ENCODE measurements around the gene SUMF1. TPM values are rescaled to one million over a fixed set of nuclear protein-coding genes. Genes with fewer than 3 reads are reported as not detected.

SUMF1 gene
- total RNA-seq, 2 experiments from 2014 or later: 3.5 to 4.9 TPM

GRCh38 chr3:4475804-4476203 lies 8.7 kb upstream of the SUMF1 start:
- Mint-ChIP-seq H3K27me3 (peaks cover 25% of the 10 kb centered on the region), H3K36me3 (ENCODE audit: low read depth) (no peaks in the 10 kb centered on the region), H3K27ac (no peak overlapping the region), H3K4me1 (peaks cover 14% of the 10 kb centered on the region), H3K9me3 (ENCODE audit: low read depth) (no peaks in the 10 kb centered on the region), H3K4me3 (no peak overlapping the region)
- intact Hi-C loops (cut with DNase I, micrococcal nuclease): loop anchor here (2.0 kb wide), 1 partner anchor 17 kb away; the partner anchor contains the start of gene ITPR1 (in 2 of the 2)
- no peak for ATAC-seq
- ChIA-PET CTCF (interaction anchor here (0.5 kb wide), 1 partner anchor 21 kb away, joined by 3 read pairs; no protein-coding TSS in a partner anchor), POLR2A (no interaction called here)
- no peak for DNase-seq

- peak overlapping the region; percentile 49 for H3K27ac Mint-ChIP-seq
- H3K27me3 Mint-ChIP-seq: peaks cover 24% of the 10 kb centered on the region
- DNase-seq (peak; percentile 72), ATAC-seq (peak; percentile 97)
- ChIA-PET POLR2A (interaction anchor here (1.3 kb wide), 1 partner anchor 18 kb away, joined by 14 read pairs; the partner anchor contains the start of gene ITPR1), CTCF (interaction anchor here (0.5 to 1.1 kb wide), 5 partner anchors 14 to 1233 kb away, joined by 3 to 6 read pairs (median 3); no protein-coding TSS in a partner anchor)
- H3K4me3 Mint-ChIP-seq: no peak overlapping the region
- H3K9me3 Mint-ChIP-seq (ENCODE audit: low read depth): no peaks in the 10 kb centered on the region
- H3K36me3 Mint-ChIP-seq (ENCODE audit: low read depth): no peaks in the 10 kb centered on the region
- intact Hi-C loops (cut with DNase I, micrococcal nuclease): loop anchor here (2.0 kb wide), 1 partner anchor 18 kb away; the partner anchor contains the start of gene ITPR1 (in 2 of the 2)
- H3K4me1 Mint-ChIP-seq: peaks cover 14% of the 10 kb centered on the region
Measured at GRCh38 chr3:4474683-4475490, 7.8 kb upstream of the SUMF1 start.

- Mint-ChIP-seq H3K27ac (no peak overlapping the region), H3K4me1 (peaks cover 14% of the 10 kb centered on the region), H3K9me3 (ENCODE audit: low read depth) (no peaks in the 10 kb centered on the region), H3K27me3 (peaks cover 18% of the 10 kb centered on the region), H3K4me3 (no peak overlapping the region), H3K36me3 (ENCODE audit: low read depth) (no peaks in the 10 kb centered on the region)
- POLR2A ChIA-PET: interaction anchor here (0.6 kb wide), 1 partner anchor 122 kb away, joined by 7 read pairs; no protein-coding TSS in a partner anchor
- no peak for ATAC-seq
- intact Hi-C loops (cut with DNase I, micrococcal nuclease): no loop called here
- DNase-seq: no peak
- CTCF ChIA-PET: interaction anchor here (0.5 to 1.7 kb wide), 2 partner anchors 112 to 122 kb away, joined by 4 read pairs; no protein-coding TSS in a partner anchor
Measured at GRCh38 chr3:4472766-4473165, 5.7 kb upstream of the SUMF1 start.

GRCh38 chr3:4472312-4472711 lies 5.2 kb upstream of the SUMF1 start:
- Mint-ChIP-seq H3K27me3 (peaks cover 18% of the 10 kb centered on the region), H3K27ac (no peak overlapping the region), H3K4me1 (peaks cover 16% of the 10 kb centered on the region), H3K9me3 (ENCODE audit: low read depth) (no peaks in the 10 kb centered on the region), H3K4me3 (no peak overlapping the region), H3K36me3 (ENCODE audit: low read depth) (no peaks in the 10 kb centered on the region)
- intact Hi-C loops (cut with DNase I, micrococcal nuclease): no loop called here
- DNase-seq (no peak), ATAC-seq (no peak)
- POLR2A ChIA-PET: no interaction called here
- CTCF ChIA-PET: interaction anchor here (0.5 kb wide), 1 partner anchor 121 kb away, joined by 4 read pairs; no protein-coding TSS in a partner anchor

DNA sequence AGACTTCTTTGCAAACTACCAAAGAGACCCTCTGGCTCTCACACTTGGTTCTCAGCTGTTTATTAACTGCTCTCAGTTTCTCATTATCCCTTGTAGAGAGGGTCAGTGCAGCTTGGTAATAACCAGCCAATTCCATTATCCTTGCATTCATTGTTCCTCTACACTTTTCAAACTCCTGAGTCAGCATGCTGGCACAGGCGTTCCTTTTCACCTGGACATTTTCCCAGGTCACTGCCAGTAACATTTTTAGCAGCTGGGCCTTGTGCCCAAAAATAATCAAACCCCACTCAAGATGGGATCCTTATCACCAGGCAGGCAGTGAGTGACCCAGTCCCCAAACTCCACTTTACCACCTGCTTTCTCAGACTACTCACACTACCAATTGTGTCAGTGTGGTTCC lies 4.8 kb upstream of the SUMF1 start:
- peaks cover 16% of the 10 kb centered on the region for H3K27me3 Mint-ChIP-seq
- ChIA-PET CTCF (interaction anchor here (0.6 kb wide), 1 partner anchor 142 kb away, joined by 3 read pairs; no protein-coding TSS in a partner anchor), POLR2A (no interaction called here)
- no peak overlapping the region for H3K27ac Mint-ChIP-seq
- H3K4me3 Mint-ChIP-seq: no peak overlapping the region
- H3K36me3 Mint-ChIP-seq (ENCODE audit: low read depth): no peaks in the 10 kb centered on the region
- intact Hi-C loops (cut with DNase I, micrococcal nuclease): no loop called here
- ATAC-seq: no peak
- H3K4me1 Mint-ChIP-seq: peaks cover 18% of the 10 kb centered on the region
- no peak for DNase-seq
- no peaks in the 10 kb centered on the region for H3K9me3 Mint-ChIP-seq (ENCODE audit: low read depth)

DNA sequence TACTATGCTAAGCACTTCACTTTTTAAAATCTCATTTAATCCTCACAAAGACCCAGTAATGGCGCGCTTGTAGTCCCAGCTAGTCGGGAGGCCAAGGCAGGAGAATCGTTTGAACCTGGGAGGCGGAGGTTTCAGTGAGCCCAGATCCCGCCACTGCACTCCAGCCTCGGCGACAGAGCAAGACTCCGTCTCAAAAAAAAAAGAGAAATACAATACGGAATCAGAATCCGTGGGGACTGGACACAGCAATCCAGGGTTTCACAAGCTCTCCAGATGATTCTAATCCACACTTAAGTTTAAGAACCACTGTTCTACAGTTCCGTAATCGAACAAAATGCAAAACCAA lies 426 bp upstream of the SUMF1 start:
- H3K4me3 Mint-ChIP-seq: peak overlapping the region; percentile 87
- no peaks in the 10 kb centered on the region for H3K36me3 Mint-ChIP-seq (ENCODE audit: low read depth)
- peak overlapping the region; percentile 93 for H3K27ac Mint-ChIP-seq
- ChIA-PET CTCF (interaction anchor here (0.6 to 2.4 kb wide), 7 partner anchors 12 to 584 kb away, joined by 3 to 10 read pairs (median 3); partner anchors contain the start of gene SETMAR), POLR2A (interaction anchor here (0.6 to 1.1 kb wide), 6 partner anchors 21 to 129 kb away, joined by 3 to 15 read pairs (median 4); partner anchors contain the start of gene ITPR1)
- intact Hi-C loops (cut with DNase I, micrococcal nuclease): loop anchor here (1.0 to 5.0 kb wide), 6 partner anchors 26 to 720 kb away; partner anchors contain the start of genes ITPR1 (in 2 of the 2), EDEM1 (in 1 of the 2) and SETMAR (in 1 of the 2)
- ATAC-seq: no peak
- no peaks in the 10 kb centered on the region for H3K9me3 Mint-ChIP-seq (ENCODE audit: low read depth)
- no peaks in the 10 kb centered on the region for H3K27me3 Mint-ChIP-seq
- H3K4me1 Mint-ChIP-seq: peaks cover 18% of the 10 kb centered on the region
- DNase-seq: no peak

DNA sequence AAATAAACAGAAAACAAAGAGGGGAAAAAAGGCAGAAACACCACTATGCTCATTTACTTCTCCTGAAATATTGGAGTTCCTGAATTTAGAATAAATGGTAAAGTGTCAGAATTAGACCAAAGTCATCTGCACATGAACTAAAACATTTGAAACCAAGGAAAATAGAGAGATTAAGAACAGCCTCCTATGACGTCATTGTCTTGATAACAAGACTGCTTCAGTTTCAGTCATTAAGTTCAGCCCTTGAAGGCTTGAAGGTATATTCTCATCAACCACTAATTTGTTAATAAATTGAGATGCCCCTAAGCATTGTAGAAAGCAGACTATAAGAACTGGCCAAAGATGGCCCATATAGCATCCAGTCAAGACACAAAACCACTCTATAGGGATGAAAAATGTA lies 2.5 kb downstream of the SUMF1 start:
- CTCF ChIA-PET: no interaction called here
- no peak overlapping the region for H3K4me3 Mint-ChIP-seq

DNA sequence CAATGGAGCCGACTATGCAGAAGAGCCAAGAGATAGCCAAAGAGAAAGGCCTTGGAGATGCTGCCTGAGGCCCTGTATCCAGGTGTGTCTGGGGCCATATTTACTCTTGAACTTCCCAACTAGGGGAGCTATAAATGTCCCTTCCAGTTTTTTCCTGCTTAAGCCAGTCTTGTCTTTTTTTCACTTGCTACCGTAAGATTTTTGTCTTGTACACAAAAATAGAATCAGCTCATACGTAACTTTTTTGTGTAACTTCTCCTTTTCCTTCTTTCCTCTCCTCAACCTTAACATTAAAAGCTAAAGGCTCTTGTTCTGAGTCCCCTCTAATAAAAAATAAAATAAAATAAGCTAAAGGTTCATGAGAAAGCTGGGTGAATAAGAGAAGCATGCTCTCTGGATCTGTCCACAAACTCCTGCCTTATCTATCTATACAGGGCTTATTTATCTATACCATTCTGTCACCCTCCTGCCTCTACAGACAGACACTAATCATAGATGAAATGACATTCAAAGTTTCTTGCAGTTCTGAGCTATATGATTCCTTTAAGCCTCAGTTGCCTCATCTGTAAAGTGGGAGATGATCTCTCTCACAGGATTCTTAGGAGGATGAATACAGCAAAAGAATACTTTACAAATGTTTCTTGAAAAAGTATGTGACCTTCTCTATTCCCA lies 4.6 kb downstream of the SUMF1 start:
- ChIA-PET CTCF (interaction anchor here (0.6 to 2.0 kb wide), 4 partner anchors 39 to 170 kb away, joined by 3 to 7 read pairs (median 4); no protein-coding TSS in a partner anchor), POLR2A (no interaction called here)
- Mint-ChIP-seq H3K27me3 (no peaks in the 10 kb centered on the region), H3K36me3 (ENCODE audit: low read depth) (no peaks in the 10 kb centered on the region), H3K27ac (no peak overlapping the region), H3K4me1 (peaks cover 23% of the 10 kb centered on the region), H3K4me3 (no peak overlapping the region), H3K9me3 (ENCODE audit: low read depth) (no peaks in the 10 kb centered on the region)
- intact Hi-C loops (cut with DNase I, micrococcal nuclease): no loop called here
- DNase-seq: no peak
- no peak for ATAC-seq

More for the DNA sequence above, 2.5 kb downstream of the SUMF1 start:
- Mint-ChIP-seq H3K27ac (no peak overlapping the region), H3K27me3 (no peaks in the 10 kb centered on the region), H3K36me3 (ENCODE audit: low read depth) (no peaks in the 10 kb centered on the region), H3K9me3 (ENCODE audit: low read depth) (no peaks in the 10 kb centered on the region), H3K4me1 (peaks cover 23% of the 10 kb centered on the region)
- ATAC-seq (no peak), DNase-seq (no peak)
- POLR2A ChIA-PET: interaction anchor here (0.7 kb wide), 2 partner anchors 68 to 123 kb away, joined by 3 to 6 read pairs; no protein-coding TSS in a partner anchor
- intact Hi-C loops (cut with DNase I, micrococcal nuclease): no loop called here

DNA sequence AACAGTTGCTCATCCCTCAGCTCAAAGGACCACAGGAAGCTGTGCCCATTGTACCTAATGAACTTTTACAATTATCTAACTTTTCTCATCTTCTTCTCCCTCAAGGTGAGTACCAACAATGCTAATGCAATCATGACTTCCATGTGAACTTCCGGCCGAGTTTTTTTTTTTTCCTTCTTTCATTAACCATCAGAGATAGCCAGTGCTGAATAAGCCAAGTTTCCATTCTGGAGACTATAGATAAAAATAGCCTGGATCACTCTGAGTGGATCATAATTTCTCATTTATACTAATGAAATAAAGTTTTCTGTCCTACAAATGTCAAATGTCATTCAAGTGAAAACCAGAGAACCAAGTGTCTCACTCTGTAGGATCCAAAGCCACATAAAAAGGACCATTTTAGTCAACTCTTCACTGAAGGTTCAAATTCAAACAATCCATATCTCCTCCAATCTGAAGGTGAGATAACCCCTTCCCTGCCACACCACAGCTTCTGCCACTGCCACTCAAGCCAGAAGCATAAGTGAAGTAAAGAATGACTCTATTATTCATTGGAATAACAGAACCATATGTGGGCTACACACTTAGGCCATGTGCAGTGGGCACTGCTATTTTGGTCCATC lies 5.5 kb downstream of the SUMF1 start:
- Mint-ChIP-seq H3K27ac (no peak overlapping the region), H3K9me3 (ENCODE audit: low read depth) (no peaks in the 10 kb centered on the region), H3K4me1 (peaks cover 18% of the 10 kb centered on the region), H3K36me3 (ENCODE audit: low read depth) (no peaks in the 10 kb centered on the region), H3K27me3 (no peaks in the 10 kb centered on the region), H3K4me3 (no peak overlapping the region)
- ATAC-seq (no peak), DNase-seq (no peak)
- ChIA-PET POLR2A (interaction anchor here (0.6 kb wide), 1 partner anchor 8 kb away, joined by 3 read pairs; no protein-coding TSS in a partner anchor), CTCF (interaction anchor here (1.3 to 2.0 kb wide), 3 partner anchors 9 to 714 kb away, joined by 3 to 7 read pairs (median 3); no protein-coding TSS in a partner anchor)
- intact Hi-C loops (cut with DNase I, micrococcal nuclease): no loop called here

DNA sequence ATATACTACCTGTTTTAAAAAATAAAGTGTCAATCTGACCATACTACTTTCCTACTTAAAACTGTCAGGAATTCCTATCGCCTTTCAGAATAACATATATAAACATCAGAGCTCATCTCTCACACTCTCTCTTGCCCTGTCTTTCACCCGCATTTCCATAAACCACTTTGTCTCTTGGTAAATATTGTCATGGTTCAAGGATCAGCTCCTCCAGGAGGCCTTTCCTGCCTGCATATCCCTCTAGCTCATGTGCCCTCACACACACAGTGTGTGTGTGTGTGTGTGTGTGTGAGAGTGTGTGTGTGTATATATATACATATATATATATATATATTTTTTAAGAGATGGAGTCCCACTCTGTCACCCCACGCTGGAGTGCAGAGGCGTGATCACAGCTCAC lies 6.7 kb downstream of the SUMF1 start:
- POLR2A ChIA-PET: no interaction called here
- no peaks in the 10 kb centered on the region for H3K27me3 Mint-ChIP-seq
- no peaks in the 10 kb centered on the region for H3K9me3 Mint-ChIP-seq (ENCODE audit: low read depth)
- intact Hi-C loops (cut with DNase I, micrococcal nuclease): no loop called here
- H3K27ac Mint-ChIP-seq: no peak overlapping the region
- CTCF ChIA-PET: interaction anchor here (1.1 to 1.4 kb wide), 2 partner anchors 109 to 715 kb away, joined by 3 to 4 read pairs; no protein-coding TSS in a partner anchor
- H3K36me3 Mint-ChIP-seq (ENCODE audit: low read depth): no peaks in the 10 kb centered on the region
- ATAC-seq (no peak), DNase-seq (no peak)
- H3K4me3 Mint-ChIP-seq: no peak overlapping the region
- H3K4me1 Mint-ChIP-seq: peaks cover 13% of the 10 kb centered on the region

- Mint-ChIP-seq H3K27ac (no peak overlapping the region), H3K36me3 (ENCODE audit: low read depth) (no peaks in the 10 kb centered on the region), H3K9me3 (ENCODE audit: low read depth) (no peaks in the 10 kb centered on the region), H3K4me1 (peaks cover 7% of the 10 kb centered on the region), H3K27me3 (no peaks in the 10 kb centered on the region), H3K4me3 (no peak overlapping the region)
- CTCF ChIA-PET: interaction anchor here (0.7 kb wide), 1 partner anchor 13 kb away, joined by 3 read pairs; no protein-coding TSS in a partner anchor
- no peak for DNase-seq
- intact Hi-C loops (cut with DNase I, micrococcal nuclease): no loop called here
- no peak for ATAC-seq
- POLR2A ChIA-PET: no interaction called here
Measured at GRCh38 chr3:4458961-4459360, 8.1 kb downstream of the SUMF1 start.
